Hair follicular keratinocyte (primary cell): Measurements from ENCODE around the gene DLG1. TPM values are rescaled to one million over a fixed set of nuclear protein-coding genes. Genes with fewer than 3 reads are reported as not detected.

ENCODE experiments used
- total RNA-seq: library from RNA; depleted of rRNA; stranded (reverse); fragments of >200 nt; gene quantifications from 2 replicates; pipeline ENCODE4 v1.2.3, GENCODE V29; 2015

The DLG1 gene
- total RNA-seq: 52.5 and 74.0 TPM in 2 replicates

GRCh38 chr3:197298341-197298944 is at the start of gene DLG1:
DLG1 (minus strand) TSS chr3:197298612; CDS start chr3:197297204, 1,408 bp downstream.

GRCh38 chr3:197029511-197030167 is 268.8 kb downstream of the DLG1 start, which contains the start of gene MELTF:
MELTF (minus strand) TSS chr3:197029817; CDS start chr3:197029702, 115 bp downstream.

